ENCODE data around the gene LEFTY2.
A peak's percentile ranks its signal among the peaks of the same experiment; 100 is the strongest.
"Not testable (repeated sequence)": the region's sequence is repeated elsewhere in the genome, so short reads cannot be mapped to it uniquely, and the experiment has no call there.

The LEFTY2 gene

GRCh38 chr1:225930566-225930965 lies 10.5 kb downstream of the LEFTY2 start:
- no peak for DNase-seq (ENCODE audit: low read depth in 2 of 2, low spot score in 1 of 2)

- DNase-seq (ENCODE audit: low read depth in 2 of 2, low spot score in 1 of 2) = not testable (repeated sequence)
Measured at GRCh38 chr1:225929462-225929861, 11.6 kb downstream of the LEFTY2 start.

GRCh38 chr1:225928186-225929175 lies 12.5 kb downstream of the LEFTY2 start:
- no peak for DNase-seq (ENCODE audit: low read depth in 2 of 2, low spot score in 1 of 2)

GRCh38 chr1:225926551-225927113 lies 14.4 kb downstream of the LEFTY2 start:
- no peak for DNase-seq (ENCODE audit: low read depth in 2 of 2, low spot score in 1 of 2)

- peak; percentile 76 to 86 for DNase-seq (ENCODE audit: low read depth in 2 of 2, low spot score in 1 of 2)
Measured at GRCh38 chr1:225923692-225924555, 17.1 kb downstream of the LEFTY2 start, which contains the start of gene PYCR2. Gene PYCR2, minus strand, starts transcription at chr1:225924250. Its CDS starts 140 bp downstream, at chr1:225924110.

- DNase-seq (ENCODE audit: low read depth in 2 of 2, low spot score in 1 of 2) = no peak
Measured at GRCh38 chr1:225923381-225923691, 17.7 kb downstream of the LEFTY2 start.

- no peak for DNase-seq (ENCODE audit: low read depth in 2 of 2, low spot score in 1 of 2)
Measured at GRCh38 chr1:225921734-225922709, 19.0 kb downstream of the LEFTY2 start.

GRCh38 chr1:225919906-225920305 lies 21.1 kb downstream of the LEFTY2 start:
- DNase-seq (ENCODE audit: low read depth in 2 of 2, low spot score in 1 of 2) = no peak

- no peak for DNase-seq (ENCODE audit: low read depth in 2 of 2, low spot score in 1 of 2)
Measured at GRCh38 chr1:225918280-225918679, 22.7 kb downstream of the LEFTY2 start.

GRCh38 chr1:225917536-225917935 lies 23.5 kb downstream of the LEFTY2 start:
- DNase-seq (ENCODE audit: low read depth in 2 of 2, low spot score in 1 of 2) = no peak

GRCh38 chr1:225917101-225917500 lies 23.9 kb downstream of the LEFTY2 start:
- DNase-seq (ENCODE audit: low read depth in 2 of 2, low spot score in 1 of 2) = no peak

- no peak for DNase-seq (ENCODE audit: low read depth in 2 of 2, low spot score in 1 of 2)
Measured at GRCh38 chr1:225915538-225915991, 25.5 kb downstream of the LEFTY2 start.

GRCh38 chr1:225914947-225915346 lies 26.1 kb downstream of the LEFTY2 start:
- no peak for DNase-seq (ENCODE audit: low read depth in 2 of 2, low spot score in 1 of 2)

GRCh38 chr1:225914391-225914790 lies 26.6 kb downstream of the LEFTY2 start:
- no peak for DNase-seq (ENCODE audit: low read depth in 2 of 2, low spot score in 1 of 2)

- DNase-seq (ENCODE audit: low read depth in 2 of 2, low spot score in 1 of 2) = peak; percentile 24 to 40
Measured at GRCh38 chr1:225911191-225912130, 29.6 kb downstream of the LEFTY2 start.

GRCh38 chr1:225909477-225909876 lies 31.5 kb downstream of the LEFTY2 start:
- DNase-seq (ENCODE audit: low read depth in 2 of 2, low spot score in 1 of 2) = no peak

GRCh38 chr1:225908773-225909172 lies 32.2 kb downstream of the LEFTY2 start:
- DNase-seq (ENCODE audit: low read depth in 2 of 2, low spot score in 1 of 2) = no peak

- DNase-seq (ENCODE audit: low read depth in 2 of 2, low spot score in 1 of 2) = no peak
Measured at GRCh38 chr1:225908013-225908640, 32.9 kb downstream of the LEFTY2 start.

GRCh38 chr1:225907341-225907740 lies 33.7 kb downstream of the LEFTY2 start:
- no peak for DNase-seq (ENCODE audit: low read depth in 2 of 2, low spot score in 1 of 2)
